Ascending aorta (tissue), 2 donors: ENCODE measurements around the gene NLRP6. TPM values are rescaled to one million over a fixed set of nuclear protein-coding genes. Genes with fewer than 3 reads are reported as not detected.

Experiments
- DNase-seq, 2 donors: peaks; one replicate each; pipeline ENCODE4 v3.0.0-alpha.2; 2019; ENCODE audit warnings: low spot score in 2 of 2
- H3K27ac ChIP-seq, 2 donors: fragments of 200-600 bp; sonication (generic); one replicate each; pipeline ENCODE4 v1.5.1; 2016 to 2017; ENCODE audit warnings: mild to moderate bottlenecking in 1 of 2
- H3K27me3 ChIP-seq: fragments of 200-600 bp; sonication (generic); one replicate; pipeline ENCODE4 v1.5.1; 2017
- H3K36me3 ChIP-seq, 2 donors: fragments of 200-600 bp; sonication (generic); one replicate each; pipeline ENCODE4 v1.5.1; 2016
- H3K4me1 ChIP-seq, 2 donors: fragments of 200-600 bp; sonication (generic); one replicate each; pipeline ENCODE4 v1.5.1; 2016 to 2017; ENCODE audit warnings: mild to moderate bottlenecking in 1 of 2
- H3K4me3 ChIP-seq, 2 donors: fragments of 200-600 bp; sonication (generic); one replicate each; pipeline ENCODE4 v1.5.1; 2016 to 2017; ENCODE audit warnings: mild to moderate bottlenecking in 1 of 2
- H3K9me3 ChIP-seq, 2 donors: fragments of 200-600 bp; sonication (generic); one replicate each; pipeline ENCODE4 v1.5.1; 2016
- CTCF ChIP-seq, 3 experiments: fragments of 200-600 bp in 2 of 3; fragments of 450-650 bp in 1 of 3; sonication (generic) in 2 of 3; IDR thresholded peaks; one replicate each; pipeline ENCODE4 v1.5.1; 2016 to 2019; ENCODE audit warnings: antibody characterized with exemption in 3 of 3, mild to moderate bottlenecking in 1 of 3, moderate library complexity in 1 of 3
- intact Hi-C: fragments of 100-400 bp; cut with DNase I; formaldehyde crosslinking; loops from one replicate; pipeline ENCODE4 v1.15.1; 2023
- total RNA-seq: library from RNA; depleted of rRNA; stranded (reverse); fragments of >200 nt; gene quantifications from one replicate; pipeline ENCODE4 v1.1.0, GENCODE V29; 2016

NLRP6 gene
- total RNA-seq, 1 donor from 2014 or later: not detected

DNA sequence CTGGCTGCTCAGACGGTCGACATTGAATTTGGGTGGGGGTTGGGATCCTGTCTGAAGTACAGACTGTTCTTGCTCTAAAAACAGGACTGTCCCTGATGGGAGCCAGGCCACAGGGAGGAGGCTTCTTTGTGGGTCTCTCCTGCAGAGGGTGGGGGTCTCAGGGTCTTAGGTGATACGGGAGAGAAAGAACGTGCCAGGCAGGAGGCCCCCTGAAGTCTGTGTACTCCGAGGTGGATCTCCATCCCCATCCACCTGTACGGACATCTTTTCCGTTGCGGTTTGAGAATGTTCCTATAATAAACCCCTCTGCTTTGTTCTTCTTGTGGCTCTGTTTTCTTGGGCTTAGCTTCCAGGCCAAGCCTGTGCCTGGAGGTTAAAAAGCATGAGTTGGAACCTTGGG is 25.5 kb upstream of the NLRP6 start:
- Histone ChIP-seq H3K4me1 (no peaks in the 10 kb centered on the region), H3K4me3 (no peak overlapping the region), H3K9me3 (no peaks in the 10 kb centered on the region), H3K27me3 (no peaks in the 10 kb centered on the region), H3K36me3 (peaks cover 35 to 49% of the 10 kb centered on the region in 2 donors), H3K27ac (no peak overlapping the region)
- TF ChIP-seq CTCF (IDR thresholded peaks at IDR 0.05): no peak
- DNase-seq: peak in 1 of 2 donors; percentile 43
- intact Hi-C loops: loop anchor here (5.0 kb wide), 1 partner anchor 105 kb away; no protein-coding TSS in a partner anchor

- TF ChIP-seq CTCF (IDR thresholded peaks at IDR 0.05): no peak
- no peak overlapping the region for H3K4me3 ChIP-seq
- no peaks in the 10 kb centered on the region for H3K27me3 ChIP-seq
- peaks cover 28 to 43% of the 10 kb centered on the region in 2 donors for H3K36me3 ChIP-seq
- peak in 1 of 2 donors; percentile 52 for DNase-seq
- H3K27ac ChIP-seq: no peak overlapping the region
- H3K9me3 ChIP-seq: no peaks in the 10 kb centered on the region
- H3K4me1 ChIP-seq: no peaks in the 10 kb centered on the region
- intact Hi-C loops: loop anchor here (5.0 kb wide), 1 partner anchor 104 kb away; no protein-coding TSS in a partner anchor
Observed at GRCh38 chr11:253160-253885, 24.9 kb upstream of the NLRP6 start.

- no peaks in the 10 kb centered on the region for H3K9me3 ChIP-seq
- no peak for TF ChIP-seq CTCF (IDR thresholded peaks at IDR 0.05)
- intact Hi-C loops: loop anchor here (5.0 kb wide), 1 partner anchor 103 kb away; no protein-coding TSS in a partner anchor
- H3K36me3 ChIP-seq: peaks cover 23 to 37% of the 10 kb centered on the region in 2 donors
- H3K4me3 ChIP-seq: no peak overlapping the region
- no peaks in the 10 kb centered on the region for H3K4me1 ChIP-seq
- DNase-seq: no peak
- H3K27ac ChIP-seq: no peak overlapping the region
- H3K27me3 ChIP-seq: no peaks in the 10 kb centered on the region
Observed at GRCh38 chr11:253886-254270, 24.3 kb upstream of the NLRP6 start.

- Histone ChIP-seq H3K36me3 (peaks cover 18 to 26% of the 10 kb centered on the region in 2 donors), H3K27me3 (no peaks in the 10 kb centered on the region), H3K4me3 (no peak overlapping the region), H3K4me1 (no peaks in the 10 kb centered on the region), H3K27ac (no peak overlapping the region), H3K9me3 (no peaks in the 10 kb centered on the region)
- no peak for DNase-seq
- intact Hi-C loops: no loop called here
- TF ChIP-seq CTCF (IDR thresholded peaks at IDR 0.05): no peak
Observed at GRCh38 chr11:255176-255575, 23.0 kb upstream of the NLRP6 start.

DNA sequence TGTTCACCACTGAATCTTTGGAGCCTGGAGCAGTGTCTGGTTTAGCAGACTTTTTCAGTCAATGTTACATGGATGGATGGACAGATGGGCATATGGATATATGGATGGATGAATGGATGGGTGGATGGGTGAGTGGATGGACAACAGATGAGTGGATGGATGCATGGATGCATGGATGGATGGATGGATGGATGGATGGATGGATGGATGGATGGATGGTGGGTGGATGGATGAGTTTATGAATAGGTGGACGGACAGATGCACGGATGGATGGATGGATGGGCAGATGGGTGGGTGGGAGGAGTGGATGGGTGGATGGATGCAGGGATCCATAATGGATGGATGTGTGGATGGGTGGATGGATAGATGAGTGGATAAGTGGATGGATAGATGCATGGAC is 22.4 kb upstream of the NLRP6 start:
- Histone ChIP-seq H3K4me1 (no peaks in the 10 kb centered on the region), H3K9me3 (no peaks in the 10 kb centered on the region), H3K4me3 (no peak overlapping the region), H3K27me3 (no peaks in the 10 kb centered on the region), H3K27ac (no peak overlapping the region), H3K36me3 (peaks cover 18 to 22% of the 10 kb centered on the region in 2 donors)
- no peak for DNase-seq
- intact Hi-C loops: no loop called here
- no peak for TF ChIP-seq CTCF (IDR thresholded peaks at IDR 0.05)
